SH-SY5Y (cell line): ENCODE measurements around the gene ESCO1.

Source experiments
- GATA2 ChIP-seq: IDR thresholded peaks from 2 replicates; pipeline ENCODE4 v1.6.1; 2011; ENCODE audit warnings: mild to moderate bottlenecking, low read depth, low read length
- GATA3 ChIP-seq: IDR thresholded peaks from 2 replicates; pipeline ENCODE4 v1.6.1; 2011; ENCODE audit warnings: low read depth, mild to moderate bottlenecking, low read length, moderate library complexity

The ESCO1 gene

GRCh38 chr18:21525916-21526315, 74.6 kb downstream of the ESCO1 start:
- TF ChIP-seq GATA3: no peak

DNA sequence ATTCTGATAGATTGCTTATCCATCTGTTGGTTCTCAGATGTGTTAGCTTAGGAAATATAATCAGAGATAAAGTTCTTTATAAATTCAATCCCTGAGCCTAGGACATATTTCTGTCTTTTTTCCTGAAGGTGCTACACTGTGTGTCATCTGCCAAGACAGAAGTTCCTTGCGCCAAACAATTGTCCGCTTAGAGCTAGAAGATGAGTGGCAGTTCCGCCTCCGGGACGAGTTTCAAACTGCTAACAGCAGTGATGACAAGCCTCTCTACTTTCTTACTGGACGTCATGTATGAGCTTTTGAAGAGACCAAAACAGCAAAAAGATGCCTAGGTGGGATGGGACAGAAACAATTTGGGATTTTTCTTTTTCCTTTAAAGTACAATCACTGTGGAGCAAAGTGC, 78.0 kb downstream of the ESCO1 start:
- TF ChIP-seq GATA3 (no peak), GATA2 (no peak)

GRCh38 chr18:21513741-21514140, 86.8 kb downstream of the ESCO1 start:
- TF ChIP-seq GATA2 (no peak), GATA3 (no peak)

- TF ChIP-seq GATA3: no peak
- no peak for TF ChIP-seq GATA2
Observed at GRCh38 chr18:21513292-21513691, 87.2 kb downstream of the ESCO1 start.

DNA sequence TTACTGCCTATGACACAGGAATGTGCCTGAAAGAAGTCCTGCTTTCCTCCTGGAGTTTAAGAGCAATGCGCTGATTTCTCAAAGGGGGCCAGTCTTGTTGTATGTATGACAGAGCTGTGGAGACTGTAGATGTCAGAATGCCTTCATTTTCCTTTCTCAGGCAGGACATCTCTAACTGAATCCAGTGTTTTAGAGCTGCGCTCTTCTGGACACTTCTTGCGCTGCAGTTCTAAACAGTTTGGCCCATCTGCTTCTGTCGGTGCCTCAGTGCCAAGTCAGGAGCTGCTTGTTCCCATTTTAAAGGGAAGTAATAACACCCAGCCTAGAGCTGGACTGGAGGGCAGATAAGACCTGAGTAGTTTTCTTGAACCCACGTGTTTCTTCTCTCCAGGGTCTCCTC, 91.4 kb downstream of the ESCO1 start:
- TF ChIP-seq GATA2: no peak
- TF ChIP-seq GATA3: no peak

DNA sequence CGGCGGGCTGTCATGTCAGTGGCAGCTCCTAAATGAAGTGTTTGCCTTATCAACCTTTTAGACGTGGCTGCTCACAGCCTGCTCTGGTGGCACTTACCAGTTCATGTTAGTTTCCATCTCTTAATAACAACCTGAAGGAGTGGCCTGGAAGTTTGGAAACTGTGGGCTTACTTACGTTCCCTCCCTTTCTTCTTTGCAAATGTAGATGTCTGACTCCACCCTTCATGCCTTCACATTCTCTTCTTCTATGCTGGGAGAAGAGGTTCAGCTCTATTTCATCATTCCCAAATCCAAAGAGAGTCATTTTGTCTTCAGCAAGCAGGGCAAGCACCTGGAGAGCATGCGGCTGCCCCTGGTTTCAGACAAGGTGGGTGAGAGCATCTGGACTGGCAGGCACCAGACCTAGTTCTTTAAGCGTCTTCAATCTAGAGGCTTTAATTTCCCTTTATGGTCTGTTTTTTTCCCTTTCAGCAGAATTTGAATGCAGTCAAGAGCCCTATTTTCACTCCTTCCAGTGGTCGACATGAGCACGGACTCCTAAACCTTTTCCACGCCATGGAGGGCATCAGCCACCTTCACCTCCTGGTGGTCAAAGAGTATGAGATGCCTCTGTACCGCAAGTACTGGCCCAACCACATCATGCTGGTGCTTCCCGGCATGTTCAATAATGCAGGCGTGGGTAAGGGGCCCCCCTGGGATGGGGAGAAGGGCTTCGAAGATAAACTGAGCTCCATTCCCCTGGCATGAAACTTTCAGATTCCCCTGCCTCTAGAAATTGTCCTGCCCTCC, 92.4 kb downstream of the ESCO1 start:
- TF ChIP-seq GATA3: no peak
- no peak for TF ChIP-seq GATA2

DNA sequence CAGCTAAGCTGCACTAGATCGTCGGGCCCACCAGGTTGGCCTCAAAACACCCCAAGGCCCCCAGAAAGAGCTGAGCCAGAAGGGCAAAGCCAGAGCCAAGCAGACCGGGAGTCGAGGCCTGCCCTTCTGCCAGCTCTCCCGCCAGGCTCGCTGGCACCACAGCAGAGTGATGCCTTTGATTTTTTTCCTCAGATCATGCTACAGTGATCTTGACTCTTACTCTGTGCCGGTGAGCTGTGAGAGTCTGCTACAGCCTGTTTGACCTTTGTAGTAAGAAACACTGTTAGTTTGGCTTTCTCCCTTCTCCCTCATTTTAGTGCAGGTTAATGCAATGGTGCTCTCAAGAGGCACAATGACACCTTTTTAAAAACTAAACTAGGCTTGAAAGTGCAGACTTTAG, 97.8 kb downstream of the ESCO1 start:
- TF ChIP-seq GATA2 (no peak), GATA3 (no peak)

DNA sequence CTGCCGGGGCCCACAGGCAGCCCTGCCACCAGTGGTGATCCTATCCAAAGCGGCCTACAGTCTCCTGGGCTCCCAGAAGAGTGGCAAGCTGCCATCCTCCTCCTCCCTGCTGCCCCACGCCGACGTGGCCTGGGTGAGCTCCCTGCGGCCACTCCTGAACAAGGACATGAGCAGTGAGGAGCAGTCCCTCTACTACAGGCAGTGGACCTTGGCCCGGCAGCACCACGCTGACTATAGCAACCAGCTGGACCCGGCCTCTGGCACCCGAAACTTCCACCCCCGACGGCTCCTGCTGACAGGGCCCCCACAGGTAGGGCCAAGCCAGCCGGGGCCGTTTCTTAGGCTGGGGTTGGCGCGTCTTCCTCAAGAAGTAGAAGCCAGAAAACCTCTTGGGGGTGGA, 100.5 kb downstream of the ESCO1 start:
- no peak for TF ChIP-seq GATA3
- no peak for TF ChIP-seq GATA2

GRCh38 chr18:21496277-21496835, 104.1 kb downstream of the ESCO1 start:
- TF ChIP-seq GATA2: no peak
- no peak for TF ChIP-seq GATA3

DNA sequence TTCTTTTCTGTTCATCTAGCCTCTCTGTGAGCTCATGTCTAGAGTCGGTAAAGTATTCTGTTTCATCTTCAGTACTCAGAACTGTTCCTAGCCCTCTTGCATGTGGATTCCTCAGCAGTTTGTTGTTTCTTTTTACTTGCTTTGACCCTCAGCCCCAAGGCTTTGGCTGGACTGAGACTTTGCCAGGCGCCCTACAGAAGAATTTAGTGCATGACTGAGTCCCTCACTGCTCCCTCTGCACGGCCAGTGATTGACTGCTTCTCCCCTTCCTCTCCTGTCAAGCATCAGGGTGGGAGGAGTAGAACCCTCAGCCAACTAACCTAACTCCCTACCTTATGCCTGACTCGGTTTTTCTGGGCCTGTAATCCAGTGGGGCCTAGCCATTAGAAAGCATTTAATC, 109.8 kb downstream of the ESCO1 start:
- no peak for TF ChIP-seq GATA2
- TF ChIP-seq GATA3: no peak

DNA sequence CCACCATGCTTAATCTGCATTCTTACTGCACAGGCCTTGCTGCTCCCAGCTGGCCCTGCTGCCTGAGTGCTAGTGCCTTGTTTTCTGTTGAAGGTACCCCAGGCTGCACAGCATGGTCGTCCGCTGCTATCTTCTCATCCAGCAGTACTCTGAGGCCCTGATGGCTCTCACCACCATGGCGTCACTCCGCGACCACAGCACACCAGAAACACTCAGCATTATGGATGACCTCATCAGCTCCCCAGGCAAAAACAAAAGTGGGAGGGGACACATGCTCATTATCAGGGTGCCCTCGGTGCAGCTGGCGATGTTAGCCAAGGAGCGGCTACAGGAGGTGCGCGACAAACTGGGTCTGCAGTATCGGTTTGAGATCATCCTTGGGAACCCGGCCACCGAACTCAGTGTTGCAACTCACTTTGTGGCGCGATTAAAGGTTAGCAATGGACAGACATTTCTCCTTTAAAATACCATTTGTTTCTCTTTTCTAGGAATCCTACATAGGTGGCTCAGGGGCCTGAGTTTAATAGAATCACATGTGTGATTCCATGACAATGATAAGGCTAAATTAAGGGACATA, 110.5 kb downstream of the ESCO1 start:
- TF ChIP-seq GATA2 (no peak), GATA3 (no peak)

GRCh38 chr18:21489119-21489750, 111.3 kb downstream of the ESCO1 start:
- TF ChIP-seq GATA2: no peak
- TF ChIP-seq GATA3: no peak

DNA sequence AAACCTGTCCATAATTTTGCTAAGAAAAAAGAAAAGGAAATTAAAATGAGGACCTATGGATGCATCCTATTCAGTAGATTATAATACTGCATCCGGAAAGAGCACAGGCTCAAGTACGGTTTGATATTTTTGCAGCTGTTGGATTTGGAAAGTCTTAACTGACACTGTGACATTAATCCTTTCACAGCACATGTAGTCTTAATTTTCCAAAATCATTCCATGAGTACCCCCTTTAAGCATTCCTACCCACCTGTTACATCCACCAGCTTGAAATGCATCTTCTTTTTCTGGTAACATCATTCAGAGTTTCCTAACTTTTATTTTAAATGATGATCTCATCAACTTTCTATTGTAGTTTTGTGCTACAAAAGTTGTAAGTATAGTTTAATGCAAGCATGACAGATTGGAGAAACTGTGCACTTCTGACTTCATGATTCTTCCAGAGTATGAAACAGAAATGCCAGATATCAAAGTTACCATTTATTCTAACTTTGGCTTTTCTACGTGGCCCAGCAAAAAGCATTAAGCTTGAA, 113.5 kb downstream of the ESCO1 start:
- TF ChIP-seq GATA3: no peak
- TF ChIP-seq GATA2: no peak

GRCh38 chr18:21484851-21485636, 115.5 kb downstream of the ESCO1 start:
- no peak for TF ChIP-seq GATA2
- TF ChIP-seq GATA3: no peak
